Renal cortical epithelial cell (primary cell): Measurements from ENCODE around the gene MYO7B. TPM values are rescaled to one million over a fixed set of nuclear protein-coding genes. Genes with fewer than 3 reads are reported as not detected.
A peak's percentile ranks its signal among the peaks of the same experiment; 100 is the strongest.
"Not testable (repeated sequence)": the region's sequence is repeated elsewhere in the genome, so short reads cannot be mapped to it uniquely, and the experiment has no call there.

Experiments used
- DNase-seq: peaks from one replicate; pipeline ENCODE4 v3.0.0-alpha.2; 2011; ENCODE audit warnings: low read depth
- total RNA-seq: library from RNA; depleted of rRNA; stranded (reverse); fragments of >200 nt; gene quantifications from 2 replicates; pipeline ENCODE4 v1.2.3, GENCODE V29; 2014

MYO7B gene
- total RNA-seq, 1 donor from 2014 or later, result 0.25 TPM

DNA sequence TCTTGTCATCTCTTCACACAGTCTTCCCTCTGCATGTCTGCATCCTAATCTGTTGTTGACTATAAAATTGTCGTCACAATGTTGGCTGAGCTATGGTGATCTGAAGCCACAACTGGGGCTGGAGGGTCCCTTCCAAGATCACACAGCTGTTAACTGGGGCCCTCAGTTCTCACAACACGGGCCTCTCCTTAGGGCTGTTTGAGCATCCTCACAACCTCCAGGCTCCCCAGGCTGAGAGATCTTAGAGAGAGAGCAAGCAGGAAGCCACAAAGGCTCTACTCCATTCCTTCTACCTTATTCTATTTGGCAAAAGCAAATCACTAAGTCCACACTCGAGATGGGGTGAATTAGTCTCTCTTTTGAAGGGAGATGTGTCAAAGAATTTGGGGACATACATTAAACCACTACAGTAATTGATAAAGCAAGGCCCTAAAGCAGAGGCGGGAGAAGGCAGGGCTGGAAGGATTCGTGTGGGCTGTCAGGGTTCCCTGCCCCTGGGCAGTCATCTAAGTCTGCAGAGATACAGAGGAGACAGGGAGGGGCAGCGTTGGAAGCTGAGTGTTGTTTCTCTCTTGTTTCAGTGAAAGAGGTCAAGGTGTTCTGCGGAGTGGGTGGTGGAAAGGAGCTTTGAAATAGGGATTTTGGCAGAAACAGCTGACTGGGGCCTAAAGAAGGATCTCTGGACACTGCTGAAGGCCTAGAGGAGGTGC is 15.9 kb downstream of the MYO7B start:
- DNase-seq, result no peak

DNA sequence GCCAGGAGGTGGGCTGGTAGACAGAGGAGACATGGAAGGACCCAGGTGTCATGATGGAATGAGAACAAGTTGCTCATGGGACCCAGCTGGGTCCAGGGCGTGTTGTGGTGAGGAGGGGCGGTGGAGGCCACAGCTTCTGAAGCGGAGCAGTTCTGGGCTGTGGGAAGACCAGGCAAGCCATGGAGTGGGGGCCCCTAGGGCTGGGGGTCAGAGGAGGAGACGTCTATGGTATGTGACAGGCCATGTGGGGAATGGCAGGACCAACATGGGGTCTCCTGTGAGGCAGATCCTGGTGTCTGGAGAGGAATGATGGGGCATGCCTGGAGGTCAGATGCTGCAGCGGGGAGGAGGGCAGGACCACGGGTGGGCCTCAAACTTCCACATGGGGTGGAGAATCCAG is 16.9 kb downstream of the MYO7B start:
- no peak for DNase-seq

DNA sequence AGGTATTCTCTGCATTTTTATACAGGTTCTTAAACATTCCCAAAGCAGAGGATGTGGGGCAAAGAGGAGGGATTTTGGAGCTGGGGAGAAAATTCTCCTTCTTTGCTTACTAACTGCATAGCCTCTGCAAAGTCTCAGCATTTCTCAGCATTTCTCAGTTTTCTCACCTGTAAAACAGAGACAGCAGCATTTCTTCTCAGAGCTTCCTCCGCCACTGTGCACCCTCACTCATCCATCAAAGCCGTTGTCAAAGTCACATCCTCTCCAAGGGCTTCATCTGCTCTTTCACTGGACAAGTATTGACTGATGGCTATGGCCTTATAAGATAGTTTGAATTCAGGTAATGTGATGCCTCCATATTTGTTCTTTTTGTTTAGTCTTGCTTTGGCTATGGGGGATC is 17.4 kb downstream of the MYO7B start:
- no peak for DNase-seq

DNA sequence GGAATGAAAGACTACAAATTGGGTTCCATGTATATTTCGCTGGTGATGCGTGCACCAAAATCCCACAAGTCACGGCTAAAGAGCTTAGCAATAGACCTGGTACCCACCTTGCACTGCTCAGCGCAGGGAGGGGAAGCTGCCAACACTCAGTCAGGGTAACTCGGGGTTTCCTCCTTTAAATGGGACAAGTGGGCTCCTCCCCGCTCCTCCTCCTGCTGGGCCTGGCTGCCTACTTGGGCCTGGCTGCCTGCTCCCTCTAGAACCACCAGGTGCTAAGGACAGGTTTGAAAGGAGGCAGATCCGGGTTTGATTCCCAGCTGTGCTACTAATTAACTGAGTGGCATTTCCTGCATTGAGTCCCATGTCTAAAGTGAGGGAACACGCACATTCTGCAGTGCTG is 23.4 kb downstream of the MYO7B start:
- no peak for DNase-seq

DNA sequence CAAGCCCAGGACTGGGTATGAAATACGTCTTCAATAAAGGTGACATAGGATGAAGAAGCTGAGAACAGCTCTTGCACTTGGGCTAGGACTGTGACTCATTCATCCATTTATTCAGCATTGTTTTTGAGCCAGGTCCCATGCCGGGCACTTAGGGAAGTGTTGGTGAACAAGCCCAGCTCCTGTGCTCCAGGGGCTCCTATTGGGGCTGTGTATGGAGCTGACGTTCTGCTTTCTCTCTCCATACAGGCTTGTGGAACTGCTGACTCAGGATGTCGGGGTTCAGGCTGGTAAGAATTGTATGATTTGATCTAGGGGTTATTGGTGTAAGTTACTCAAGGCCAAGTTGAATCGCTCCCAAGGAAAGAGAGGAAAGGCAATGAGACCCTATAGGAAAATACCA is 24.0 kb downstream of the MYO7B start:
- no peak for DNase-seq

DNA sequence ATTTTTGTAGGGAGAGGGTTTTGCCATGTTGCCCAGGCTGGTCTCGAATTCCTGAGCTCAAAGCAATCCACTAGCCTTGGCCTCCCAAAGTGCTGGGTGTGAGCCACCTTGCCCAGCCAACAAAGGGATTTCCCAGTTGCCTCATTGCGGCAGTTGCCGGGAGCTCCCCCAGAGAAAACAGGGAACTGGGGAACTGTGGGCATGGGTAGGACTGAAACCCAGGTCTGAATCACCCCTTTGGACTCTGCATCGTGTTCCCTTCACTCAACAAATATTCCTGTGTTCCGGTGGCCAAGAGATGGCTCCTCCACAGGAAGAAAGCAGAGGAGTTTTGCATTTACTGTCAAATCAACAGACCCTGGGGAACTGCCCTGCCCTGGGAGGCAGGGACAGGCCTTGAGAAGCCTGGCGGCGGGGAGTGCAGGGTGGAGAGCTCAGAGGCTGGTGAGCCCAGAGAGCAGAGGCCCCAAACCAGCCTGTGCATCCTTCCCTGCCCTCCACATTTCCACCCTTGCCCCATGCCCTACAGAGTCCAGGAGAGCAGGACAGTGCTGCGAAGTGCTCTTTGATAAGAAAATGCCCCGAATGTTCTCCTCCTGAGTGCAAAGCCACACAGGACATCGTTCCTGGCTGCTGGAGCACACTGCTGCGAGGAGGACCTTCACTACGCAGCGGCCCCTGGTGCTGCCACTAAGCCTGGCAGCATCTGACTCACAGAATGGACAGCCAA is 24.9 kb downstream of the MYO7B start:
- no peak for DNase-seq

DNA sequence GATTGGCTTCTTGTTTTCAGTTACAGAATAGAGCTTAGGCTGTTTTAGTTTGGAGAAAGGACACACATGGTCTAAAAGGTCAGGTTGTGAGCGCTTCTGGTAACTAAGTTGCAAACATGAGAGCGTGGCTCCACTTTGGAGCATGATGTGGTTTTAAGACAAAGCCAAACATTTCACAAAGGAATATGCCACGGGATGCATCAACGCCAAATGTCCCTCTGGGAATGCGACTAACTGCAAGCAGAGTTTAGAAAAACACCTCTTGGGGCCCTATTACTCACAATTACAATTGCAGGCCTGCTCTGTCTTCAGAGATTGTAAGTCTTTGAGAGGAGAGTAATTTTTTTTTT is 25.4 kb downstream of the MYO7B start:
- DNase-seq, result no peak

DNA sequence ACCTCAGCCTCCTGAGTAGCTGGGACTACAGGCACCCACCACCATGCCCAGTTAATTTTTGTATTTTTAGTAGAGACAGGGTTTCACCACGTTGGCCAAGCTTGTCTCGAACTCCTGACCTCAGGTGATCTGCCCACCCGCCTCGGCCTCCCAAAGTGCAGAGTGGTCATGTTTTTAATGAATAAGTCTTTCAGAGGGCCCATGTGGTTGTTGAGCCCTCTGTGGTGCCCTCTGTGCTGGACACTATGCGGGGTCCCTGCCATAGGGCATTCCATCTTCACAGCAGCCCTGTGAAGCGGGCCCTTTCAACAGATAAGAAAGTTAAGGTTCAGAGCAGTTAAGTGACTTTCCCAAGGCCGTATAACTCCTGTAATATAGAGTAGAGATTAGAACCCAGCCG is 25.9 kb downstream of the MYO7B start:
- DNase-seq, result no peak

DNA sequence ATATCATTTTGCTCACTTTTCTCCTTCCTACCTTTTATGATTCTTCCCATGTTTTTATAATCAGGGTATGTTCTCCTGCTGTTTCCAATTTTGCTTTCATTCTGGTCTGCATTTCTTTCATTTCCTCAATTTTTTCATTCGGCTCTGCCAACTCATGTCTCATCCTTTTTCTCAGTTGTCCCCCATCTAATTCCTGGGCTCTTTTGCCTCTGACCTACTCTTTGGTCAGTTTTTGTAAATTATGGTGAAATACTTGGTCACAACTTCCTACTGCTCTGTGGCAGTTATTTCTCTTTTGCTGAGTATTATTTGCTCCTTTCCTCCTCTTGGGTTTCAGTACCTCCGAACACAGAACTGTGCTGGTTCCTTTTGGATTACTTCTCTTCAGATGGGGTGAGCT is 27.5 kb downstream of the MYO7B start:
- no peak for DNase-seq

DNA sequence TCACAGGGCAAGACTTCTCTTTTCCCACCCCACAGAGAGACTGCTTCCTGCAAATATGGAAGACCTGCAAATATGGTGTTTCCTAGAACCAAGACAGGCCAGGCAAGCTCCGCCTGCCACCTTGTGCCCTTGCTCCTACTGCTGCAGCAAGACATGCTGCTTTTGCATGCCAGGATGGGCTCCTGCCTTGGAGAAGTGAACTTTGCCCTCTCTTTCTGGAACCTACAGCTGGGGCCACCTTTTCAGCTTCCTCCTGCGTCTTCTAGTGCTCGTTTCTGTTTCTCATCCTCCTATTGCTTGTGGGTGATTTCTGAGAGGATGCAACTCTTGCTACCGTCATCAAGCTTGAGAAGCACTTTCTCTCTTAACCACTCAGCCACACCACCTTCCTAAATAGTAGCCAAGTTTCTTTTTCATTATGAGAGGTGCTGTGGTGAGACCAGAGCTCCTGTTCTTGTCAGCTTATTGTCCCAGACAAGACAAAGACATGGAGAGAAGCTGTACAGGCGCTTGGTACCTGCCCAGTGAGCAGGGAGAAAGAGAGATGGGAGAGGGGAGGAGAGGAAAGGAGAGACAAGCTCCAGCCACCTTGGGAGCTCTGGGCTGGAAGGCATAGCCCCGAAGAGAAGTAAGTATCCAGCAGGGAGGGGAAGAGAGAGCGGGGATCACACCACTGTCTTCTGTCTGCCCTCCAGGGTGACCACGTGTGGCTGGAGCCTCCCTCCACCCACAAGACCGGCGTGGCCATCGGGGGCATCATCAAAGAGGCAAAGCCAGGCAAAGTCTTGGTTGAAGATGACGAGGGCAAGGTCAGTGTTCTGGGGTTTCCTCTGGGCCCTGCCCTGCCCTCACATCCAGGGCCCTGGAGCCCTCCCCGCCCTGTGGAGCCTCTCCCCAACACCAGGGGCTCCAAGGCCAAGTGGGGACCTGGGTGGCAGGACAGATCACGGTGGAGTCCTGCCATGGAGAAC is 28.3 kb downstream of the MYO7B start:
- no peak for DNase-seq

DNA sequence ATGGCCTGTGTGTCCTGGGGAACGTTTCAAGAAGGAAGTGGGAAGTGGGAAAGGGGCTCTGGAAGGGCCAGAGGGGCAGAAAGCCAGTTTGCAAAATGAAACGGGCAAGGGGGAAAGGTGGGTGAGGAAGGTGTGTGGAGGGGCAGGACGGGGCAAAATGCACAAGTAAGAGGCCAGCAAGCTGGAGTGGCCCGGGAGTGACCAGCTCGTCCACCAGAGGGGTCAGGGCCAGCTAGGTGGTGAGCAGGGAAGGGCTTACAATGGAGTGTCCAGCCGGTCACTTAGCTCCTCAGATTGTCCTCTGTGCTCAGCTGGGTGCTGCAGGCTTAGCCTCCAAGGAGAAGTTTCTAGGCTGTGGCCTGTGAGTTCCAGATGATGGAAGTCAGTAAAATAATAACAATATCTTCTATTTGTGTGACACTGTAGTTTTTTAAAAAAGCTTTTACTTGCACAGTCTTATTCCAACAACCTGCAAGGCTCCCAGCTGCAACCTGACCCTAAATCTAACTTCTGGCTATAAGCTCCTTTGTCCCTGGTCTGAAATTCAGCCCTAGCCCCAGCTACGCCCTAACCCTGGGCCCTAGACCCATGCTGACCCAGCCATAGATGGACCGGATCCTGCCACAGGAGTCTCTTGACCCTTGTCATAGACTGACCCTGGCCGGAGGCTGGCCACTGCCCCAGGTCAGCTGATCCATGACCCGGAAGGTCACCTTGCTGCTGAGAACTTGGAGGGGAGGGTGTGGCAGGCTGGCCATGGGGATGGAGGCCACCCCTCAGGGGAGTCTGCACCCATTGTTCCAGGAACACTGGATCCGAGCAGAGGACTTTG is 29.2 kb downstream of the MYO7B start:
- DNase-seq, result no peak

DNA sequence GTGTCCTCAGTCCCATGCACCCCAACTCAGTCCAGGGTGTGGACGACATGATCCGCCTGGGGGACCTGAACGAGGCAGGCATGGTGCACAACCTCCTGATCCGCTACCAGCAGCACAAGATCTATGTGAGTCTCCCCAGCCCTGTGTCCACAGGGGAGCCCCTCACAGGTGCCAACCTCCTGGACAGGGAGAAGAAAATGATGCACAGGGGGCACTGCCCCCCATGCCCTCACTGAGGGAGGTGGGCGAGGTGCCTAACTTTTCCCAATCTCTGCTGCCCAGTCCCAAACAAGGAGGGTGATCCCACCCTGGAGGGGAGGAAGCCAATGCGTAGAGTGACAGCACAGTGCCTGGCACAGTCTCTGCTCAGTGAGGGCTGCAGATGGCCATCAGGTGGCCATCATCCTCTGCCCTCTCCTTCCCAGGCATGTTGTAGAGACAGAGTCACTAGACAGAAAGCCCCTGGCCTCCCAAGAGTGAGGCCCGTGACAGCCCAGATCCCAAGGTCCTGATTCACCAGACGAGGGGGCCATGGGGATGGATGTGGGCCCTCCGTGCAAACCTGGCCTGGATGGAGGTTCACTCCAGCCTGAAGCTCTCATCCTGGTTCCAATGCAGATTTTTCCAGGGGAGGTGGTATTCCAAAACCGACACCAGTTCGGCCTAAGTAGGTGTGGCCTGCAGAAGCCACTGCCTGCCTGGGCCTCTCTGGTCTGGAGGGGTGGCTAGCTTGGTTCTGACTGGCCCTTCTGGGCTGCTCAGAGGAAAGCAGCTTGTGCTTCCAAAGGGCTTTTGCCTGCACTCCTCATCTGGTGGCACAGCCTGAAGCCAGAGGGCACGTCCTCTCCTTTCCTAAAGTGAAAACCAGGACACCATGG is 30.0 kb downstream of the MYO7B start:
- no peak for DNase-seq

DNA sequence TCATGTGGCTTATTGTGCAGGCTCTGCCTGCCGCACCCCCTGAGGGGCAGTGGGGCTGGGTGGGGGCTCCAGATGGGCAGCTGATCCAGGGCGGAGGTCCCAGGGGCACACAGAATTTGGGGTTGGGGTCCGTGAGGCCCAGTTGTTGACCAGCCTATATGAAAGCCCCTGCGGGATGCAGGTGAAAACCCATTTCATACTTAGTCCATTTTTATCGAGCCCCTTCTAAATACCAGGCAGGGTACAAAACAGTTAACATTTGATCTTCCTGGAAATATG is 30.6 kb downstream of the MYO7B start:
- no peak for DNase-seq

DNA sequence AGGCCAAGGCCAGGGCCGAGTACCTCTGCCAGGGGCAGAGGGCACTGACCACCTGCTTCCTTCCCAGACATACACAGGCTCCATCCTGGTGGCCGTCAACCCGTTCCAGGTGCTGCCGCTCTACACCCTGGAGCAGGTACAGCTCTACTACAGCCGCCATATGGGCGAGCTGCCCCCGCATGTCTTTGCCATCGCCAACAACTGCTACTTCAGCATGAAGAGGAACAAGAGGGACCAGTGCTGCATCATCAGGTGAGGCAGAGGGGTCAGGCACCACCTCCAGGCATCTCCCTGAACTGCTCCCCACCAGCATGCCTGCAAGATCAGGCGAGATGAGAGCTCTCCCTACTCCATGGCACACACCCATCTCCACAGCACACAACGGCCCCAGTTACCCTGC is 31.1 kb downstream of the MYO7B start:
- no peak for DNase-seq

DNA sequence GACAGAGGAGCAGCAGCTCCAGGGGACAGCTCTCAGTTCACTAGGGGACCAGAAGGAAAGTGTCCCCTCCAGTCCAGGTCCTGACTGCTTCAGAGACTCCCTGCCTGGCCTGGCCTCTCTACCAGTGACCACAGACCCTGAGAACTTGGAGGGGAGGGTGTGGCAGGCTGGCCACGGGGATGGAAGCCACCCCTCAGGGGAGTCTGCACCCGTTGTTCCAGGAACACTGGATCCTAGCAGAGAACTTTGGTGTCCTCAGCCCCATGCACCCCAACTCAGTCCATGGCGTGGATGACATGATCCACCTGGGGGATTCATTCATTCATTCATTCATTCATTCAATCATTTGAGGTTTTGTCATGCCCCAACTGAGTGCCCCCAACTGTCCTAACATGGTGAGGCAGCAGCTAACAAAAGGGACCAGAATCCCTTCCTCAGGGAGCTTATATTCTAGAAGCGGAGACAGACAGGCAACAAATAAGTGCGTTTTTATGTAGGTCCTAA is 31.9 kb downstream of the MYO7B start:
- no peak for DNase-seq

DNA sequence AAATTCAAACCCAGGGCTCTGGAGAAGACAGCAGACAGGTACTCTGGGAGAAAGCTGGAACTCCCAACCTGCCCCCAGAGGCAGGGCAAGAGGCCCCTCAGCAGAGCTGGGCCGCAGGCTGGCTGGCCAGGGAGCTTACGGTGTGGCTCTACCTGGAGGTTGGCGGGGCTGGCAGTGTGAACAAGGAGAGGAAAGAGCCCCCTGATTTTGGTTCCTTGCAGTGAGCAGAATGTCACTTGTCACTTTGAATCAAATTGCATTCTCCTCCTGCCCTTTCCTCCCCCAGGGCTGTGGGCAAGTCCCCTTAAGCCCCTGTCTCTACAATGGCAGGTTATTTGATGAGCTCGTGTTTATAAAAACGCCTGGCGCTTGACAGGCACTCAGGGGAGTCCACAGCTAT is 32.6 kb downstream of the MYO7B start:
- no peak for DNase-seq

DNA sequence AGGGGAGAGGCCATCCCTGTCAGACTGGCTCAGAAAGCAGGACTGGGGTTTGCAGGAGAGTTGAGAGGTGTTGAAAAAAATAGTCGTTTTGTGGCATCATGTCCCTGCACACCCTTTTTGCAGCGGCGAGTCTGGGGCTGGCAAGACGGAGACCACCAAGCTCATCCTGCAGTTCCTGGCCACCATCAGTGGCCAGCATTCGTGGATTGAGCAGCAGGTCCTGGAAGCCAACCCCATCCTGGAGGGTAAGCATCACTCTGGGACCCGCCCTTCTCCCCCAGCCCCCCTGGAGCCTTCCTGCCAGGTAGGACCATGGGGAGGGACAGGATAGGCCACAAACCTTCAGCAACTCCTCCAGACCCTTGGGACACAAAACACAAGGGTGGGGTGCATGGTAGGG is 34.2 kb downstream of the MYO7B start:
- DNase-seq, result no peak

DNA sequence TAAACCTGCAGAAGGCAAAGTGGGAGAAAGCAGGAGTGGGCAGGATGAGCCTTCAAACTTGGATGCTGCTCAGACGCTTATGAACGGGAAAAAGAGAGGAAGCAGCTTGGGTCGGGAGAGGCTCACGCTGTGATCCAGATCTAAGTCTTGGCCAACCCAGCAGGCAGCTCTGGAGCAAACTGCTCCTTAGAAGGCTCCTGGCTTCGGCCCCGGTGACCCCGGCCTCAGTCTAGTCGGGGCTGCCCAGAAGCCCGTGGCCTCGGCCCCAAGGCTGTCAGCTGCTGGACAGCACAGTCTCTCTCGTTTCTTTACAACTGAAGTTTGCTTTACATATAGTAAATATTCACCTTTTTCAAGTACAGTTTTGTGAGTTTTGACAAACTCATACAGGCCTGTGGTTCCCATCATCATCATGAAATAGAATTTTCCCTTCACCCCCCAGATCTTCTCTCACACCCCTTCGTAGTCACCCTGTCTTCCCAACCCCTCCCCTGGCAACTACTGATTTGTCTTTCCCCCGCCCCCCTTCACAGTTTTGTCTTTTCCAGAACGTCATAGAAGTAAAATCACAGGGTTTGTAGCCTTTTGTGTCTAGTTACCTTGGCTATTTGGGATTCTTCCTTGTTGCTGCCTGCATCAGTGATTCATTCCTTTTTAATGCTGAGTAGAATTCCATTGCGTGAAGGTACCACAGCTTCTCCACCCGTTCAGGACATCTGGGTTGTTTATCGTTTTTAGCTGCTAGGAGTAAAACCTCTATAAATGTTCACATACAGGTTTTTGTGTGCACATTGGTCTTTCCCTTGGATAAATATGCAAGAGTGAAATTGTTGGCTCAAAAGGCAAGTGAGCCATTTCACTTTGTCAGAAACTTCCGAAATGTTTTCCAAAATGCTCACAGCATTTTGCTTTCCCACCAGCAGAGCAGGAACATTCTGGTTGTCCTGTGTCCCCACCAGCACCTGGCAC is 35.1 kb downstream of the MYO7B start:
- no peak for DNase-seq

DNA sequence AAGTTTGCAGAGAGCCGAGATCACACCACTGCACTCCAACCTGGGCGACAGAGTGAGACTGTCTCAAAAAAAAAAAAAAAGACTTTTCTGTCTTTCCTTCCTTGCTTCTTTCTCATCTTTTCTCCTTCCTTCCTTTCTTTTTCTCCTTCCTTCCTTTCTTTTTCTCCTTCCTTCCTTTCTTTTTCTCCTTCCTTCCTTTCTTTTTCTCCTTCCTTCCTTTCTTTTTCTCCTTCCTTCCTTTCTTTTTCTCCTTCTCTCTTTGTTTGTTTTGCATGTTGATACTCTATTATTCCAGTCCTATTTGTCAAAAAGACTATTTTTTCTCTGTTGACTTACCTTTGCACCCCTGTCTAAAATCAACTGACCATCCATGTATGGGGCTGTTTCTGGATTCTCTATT is 36.9 kb downstream of the MYO7B start:
- DNase-seq, result not testable (repeated sequence)

DNA sequence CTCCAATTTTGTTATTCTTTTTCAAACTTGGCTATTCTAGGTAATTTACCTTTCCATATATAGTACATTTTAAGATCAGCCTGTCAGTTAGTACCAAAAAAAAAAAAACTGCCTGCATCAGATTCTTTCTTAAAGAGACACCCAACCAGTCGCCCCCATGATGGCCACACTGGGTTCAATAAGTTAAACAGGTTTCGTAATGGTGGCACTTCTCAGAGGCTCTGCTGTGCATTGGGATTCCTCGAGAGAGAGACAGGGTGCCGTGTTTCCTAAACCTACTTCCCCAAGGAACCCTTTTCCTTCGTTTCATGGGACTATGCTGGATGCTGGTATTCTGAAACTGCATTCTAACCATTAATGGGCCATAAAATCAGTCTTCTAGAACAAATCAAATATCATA is 37.4 kb downstream of the MYO7B start:
- DNase-seq, result peak; percentile 40
